ENCODE measurements around the gene ZNF319. TPM values are rescaled to one million over a fixed set of nuclear protein-coding genes. Genes with fewer than 3 reads are reported as not detected.
"Not testable (repeated sequence)": the region's sequence is repeated elsewhere in the genome, so short reads cannot be mapped to it uniquely, and the experiment has no call there.

Gene ZNF319
- total and polyA plus RNA-seq, 8 donors, result 3.5 to 7.0 (median 4.6) TPM

DNA sequence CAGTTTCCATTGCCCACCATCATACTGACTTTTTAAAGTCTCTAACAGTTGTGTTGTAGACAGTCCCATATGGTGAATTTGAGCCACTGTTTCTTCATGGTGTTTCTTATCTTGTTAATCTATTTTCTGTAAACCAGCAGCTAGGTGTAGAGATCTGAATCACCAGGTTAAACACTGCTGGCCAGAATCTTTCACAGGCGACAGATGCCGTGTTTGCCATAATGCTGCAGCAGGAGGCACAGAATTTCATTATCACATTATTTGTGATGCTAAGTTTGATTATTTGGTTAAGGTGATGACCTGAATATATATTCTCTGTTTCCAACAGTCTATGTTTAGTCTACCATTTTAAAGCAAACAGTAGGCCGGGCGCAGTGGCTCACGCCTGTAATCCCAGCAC is 18.1 kb downstream of the ZNF319 start:
- peaks cover 0 to 2% (median 0%) of the 10 kb centered on the region in 3 donors for H3K4me1 ChIP-seq
- H3K4me3 ChIP-seq, result no peak overlapping the region
- H3K27ac ChIP-seq, result no peak overlapping the region
- H3K27me3 ChIP-seq, result no peaks in the 10 kb centered on the region
- FAIRE-seq, result no peak
- intact Hi-C loops (cut with DNase I), result no loop called here
- H3K9me3 ChIP-seq, result no peaks in the 10 kb centered on the region
- no peak for TF ChIP-seq CTCF (IDR thresholded peaks at IDR 0.05)
- DNase-seq, result peak in 1 of 6 donors; percentile 7
- H3K36me3 ChIP-seq, result no peaks in the 10 kb centered on the region
- ATAC-seq, result no peak
- 86 to 93% methylated on average over 5 of the region's 5 CpGs for WGBS, 2 donors

DNA sequence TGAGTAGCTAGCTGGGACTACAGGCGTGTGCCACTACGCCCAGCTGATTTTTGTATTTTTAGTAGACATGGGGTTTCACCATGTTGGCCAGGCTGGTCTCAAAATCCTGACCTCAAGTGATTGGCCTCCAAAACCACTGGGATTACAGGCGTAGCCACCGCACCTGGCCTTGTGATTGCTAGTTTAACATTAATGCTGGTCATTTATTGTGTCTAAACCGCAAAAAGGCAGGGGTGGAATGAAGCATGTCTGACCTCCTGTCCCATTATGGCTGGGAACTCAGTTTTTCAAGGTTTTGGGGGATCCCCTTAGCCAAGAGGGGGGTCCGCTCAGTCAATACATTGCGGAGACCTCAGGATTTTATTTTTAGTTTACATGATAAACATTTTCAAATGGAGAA is 18.8 kb downstream of the ZNF319 start:
- Histone ChIP-seq H3K27me3 (no peaks in the 10 kb centered on the region), H3K4me1 (peaks cover 0 to 2% (median 0%) of the 10 kb centered on the region in 3 donors), H3K9me3 (no peaks in the 10 kb centered on the region), H3K27ac (no peak overlapping the region), H3K36me3 (no peaks in the 10 kb centered on the region), H3K4me3 (no peak overlapping the region)
- 84 to 90% methylated on average over 7 of the region's 7 CpGs for WGBS, 2 donors
- intact Hi-C loops (cut with DNase I), result no loop called here
- no peak for TF ChIP-seq CTCF (IDR thresholded peaks at IDR 0.05)
- DNase-seq, result no peak
- no peak for ATAC-seq
- no peak for FAIRE-seq

DNA sequence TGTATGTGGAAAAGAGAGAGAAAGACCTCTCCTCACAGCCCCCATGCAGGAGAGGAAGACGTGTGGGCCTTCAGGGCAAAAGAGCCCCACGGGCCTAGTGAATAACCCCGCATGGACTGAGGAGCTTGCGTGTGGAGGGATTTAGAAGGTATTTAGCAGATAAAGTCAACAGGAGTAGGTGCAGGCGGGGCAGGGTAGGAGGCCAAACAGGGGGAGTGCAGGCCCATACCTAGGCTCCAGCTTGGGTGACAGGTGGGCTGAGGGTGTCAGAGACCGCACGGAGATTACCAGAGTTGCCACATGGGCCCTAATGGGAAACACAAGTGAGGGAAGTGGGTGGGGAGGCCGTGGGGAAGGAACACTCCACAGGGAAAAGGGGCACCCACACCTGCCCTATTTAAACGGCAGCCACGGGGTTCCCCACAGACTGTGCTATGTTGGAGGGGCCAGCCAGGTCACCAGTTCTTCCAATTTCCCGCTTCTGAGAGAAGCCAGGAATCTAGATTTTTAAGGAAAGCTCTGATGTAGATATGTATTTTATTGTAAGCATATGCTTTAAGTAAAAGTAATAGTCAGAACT is 21.4 kb downstream of the ZNF319 start:
- intact Hi-C loops (cut with DNase I), result no loop called here

GRCh38 chr16:57978070-57978465 is 22.4 kb downstream of the ZNF319 start:
- H3K27me3 ChIP-seq; H3K27ac ChIP-seq; intact Hi-C loops (cut with DNase I); DNase-seq; ATAC-seq; H3K9me3 ChIP-seq; H3K36me3 ChIP-seq; FAIRE-seq; H3K4me1 ChIP-seq; H3K4me3 ChIP-seq: not testable (repeated sequence)
- WGBS, 2 donors, result 84 to 92% methylated on average over 2 of the region's 2 CpGs

More for the DNA sequence above, 21.4 kb downstream of the ZNF319 start:
- Histone ChIP-seq H3K4me3 (no peak overlapping the region), H3K4me1 (no peaks in the 10 kb centered on the region), H3K27me3 (no peaks in the 10 kb centered on the region), H3K36me3 (no peaks in the 10 kb centered on the region), H3K9me3 (no peaks in the 10 kb centered on the region), H3K27ac (no peak overlapping the region)
- no peak for TF ChIP-seq CTCF (IDR thresholded peaks at IDR 0.05)
- DNase-seq, result no peak
- WGBS, 2 donors, result 82 to 91% methylated on average over 11 of the region's 11 CpGs
- FAIRE-seq, result no peak
- ATAC-seq, result no peak

GRCh38 chr16:57977418-57978069 is 22.9 kb downstream of the ZNF319 start:
- Histone ChIP-seq H3K36me3 (no peaks in the 10 kb centered on the region), H3K9me3 (no peaks in the 10 kb centered on the region), H3K27ac (no peak overlapping the region), H3K4me1 (no peaks in the 10 kb centered on the region), H3K4me3 (no peak overlapping the region), H3K27me3 (no peaks in the 10 kb centered on the region)
- DNase-seq (no peak), ATAC-seq (no peak), FAIRE-seq (no peak)
- 83 to 85% methylated on average over 12 of the region's 12 CpGs for WGBS, 2 donors
- TF ChIP-seq CTCF (IDR thresholded peaks at IDR 0.05), result no peak
- intact Hi-C loops (cut with DNase I), result no loop called here
